Endothelial cell of umbilical vein (primary cell): ENCODE data around the gene UIMC1. TPM values are rescaled to one million over a fixed set of nuclear protein-coding genes. Genes with fewer than 3 reads are reported as not detected.

Source experiments
- BruUV-seq: library from RNA; stranded (reverse); fragments of 400-500 nt; replicated peaks from 2 replicates; lab custom pipeline; 2021; lab: Mats Ljungman, UMichigan
- CTCF ChIA-PET: fragments of 300-600, 350-600 bp; sonication (Branson Sonifier 250); formaldehyde crosslinking; loops from one replicate; lab custom pipeline; 2021; ENCODE audit warnings: antibody characterized with exemption, inconsistent platforms; lab: Charles Lee
- POLR2A ChIA-PET: fragments of 300-600, 350-600 bp; sonication (Branson Sonifier 250); formaldehyde crosslinking; loops from one replicate; lab custom pipeline; 2021; ENCODE audit warnings: antibody characterized with exemption, inconsistent platforms; lab: Charles Lee
- DNase-seq: peaks from one replicate; pipeline ENCODE4 v3.0.0-alpha.2; 2011; ENCODE audit warnings: low read depth, low spot score
- FAIRE-seq: peaks from 2 replicates; lab custom pipeline; 2011; peaks lifted over from hg19 to GRCh38; lab: Jason Lieb, UNC
- H2AFZ ChIP-seq: 2 replicates; pipeline ENCODE4 v1.6.0; 2012; ENCODE audit warnings: low read depth, low read length, control low read depth, inconsistent platforms
- H3K27ac ChIP-seq: 2 replicates; pipeline ENCODE4 v1.5.1; 2011; ENCODE audit warnings: low read depth, mild to moderate bottlenecking, control low read depth, low read length, moderate library complexity; ENCODE audit not compliant: insufficient read depth
- H3K27me3 ChIP-seq, 2 experiments: 2 replicates each; pipeline versions ENCODE4 v1.6.0 to v1.6.1; 2011; ENCODE audit warnings: low read length in 2 of 2, mixed read lengths in 1 of 2; ENCODE audit not compliant: control insufficient read depth in 2 of 2, insufficient read depth in 2 of 2
- H3K36me3 ChIP-seq, 2 experiments: 2 replicates in 1 of 2; 3 replicates in 1 of 2; pipeline ENCODE4 v1.5.1; 2011; ENCODE audit warnings: low read length in 2 of 2, mild to moderate bottlenecking in 1 of 2, moderate library complexity in 1 of 2; ENCODE audit not compliant: control insufficient read depth in 2 of 2, insufficient read depth in 2 of 2; ENCODE audit errors: extremely low read depth in 1 of 2
- H3K4me1 ChIP-seq: 3 replicates; pipeline ENCODE4 v1.5.1; 2011; ENCODE audit warnings: mild to moderate bottlenecking, low read length; ENCODE audit not compliant: control insufficient read depth, insufficient read depth; ENCODE audit errors: extremely low read depth
- H3K4me2 ChIP-seq: 2 replicates; pipeline ENCODE4 v1.6.1; 2011; ENCODE audit warnings: low read length, control low read depth, mixed read lengths; ENCODE audit not compliant: insufficient read depth
- H3K4me3 ChIP-seq, 3 experiments: fragments of 200-600 bp in 1 of 3; sonication (generic), shearing (Covaris generic) in 1 of 3; replicated peaks in 1 of 3; 2 replicates each; pipeline ENCODE4 v1.5.1; 2011 to 2016; ENCODE audit warnings: control low read depth in 3 of 3, low read length in 3 of 3, mild to moderate bottlenecking in 2 of 3, inconsistent platforms in 1 of 3, low read depth in 1 of 3, moderate library complexity in 1 of 3; ENCODE audit not compliant: insufficient read depth in 1 of 3
- H3K79me2 ChIP-seq: 2 replicates; pipeline ENCODE4 v1.6.0; 2012; ENCODE audit warnings: low read length, inconsistent platforms; ENCODE audit not compliant: control insufficient read depth, insufficient read depth
- H3K9ac ChIP-seq: replicated peaks from 2 replicates; pipeline ENCODE3; 2011; ENCODE audit warnings: low read length, control low read depth; ENCODE audit not compliant: insufficient read depth; ENCODE audit errors: extremely low read depth
- H3K9me1 ChIP-seq: replicated peaks from 3 replicates; pipeline ENCODE4 v1.6.0; 2011; ENCODE audit warnings: mild to moderate bottlenecking, low read length; ENCODE audit not compliant: control insufficient read depth, insufficient read depth; ENCODE audit errors: extremely low read depth
- H3K9me3 ChIP-seq: replicated peaks from 2 replicates; pipeline ENCODE4 v1.5.1; 2012; ENCODE audit warnings: low read length, inconsistent platforms; ENCODE audit not compliant: control insufficient read depth, insufficient read depth
- H4K20me1 ChIP-seq: replicated peaks from 2 replicates; pipeline ENCODE3; 2011; ENCODE audit warnings: mild to moderate bottlenecking, low read length; ENCODE audit not compliant: control insufficient read depth, insufficient read depth; ENCODE audit errors: extremely low read depth
- EZH2 ChIP-seq: IDR thresholded peaks from 2 replicates; pipeline ENCODE4 v1.6.1; 2012; ENCODE audit warnings: borderline replicate concordance, low read depth, mild to moderate bottlenecking, moderate library complexity, low read length, inconsistent platforms; ENCODE audit not compliant: severe bottlenecking
- FOS ChIP-seq: IDR thresholded peaks from 2 replicates; pipeline ENCODE4 v1.6.1; 2011; ENCODE audit warnings: mild to moderate bottlenecking, low read length, moderate library complexity, borderline replicate concordance; ENCODE audit not compliant: insufficient read depth
- JUN ChIP-seq: IDR thresholded peaks from 2 replicates; pipeline ENCODE4 v1.6.1; 2011; ENCODE audit warnings: borderline replicate concordance, low read depth; ENCODE audit not compliant: insufficient read length, insufficient read depth
- MAX ChIP-seq: IDR thresholded peaks from 2 replicates; pipeline ENCODE4 v1.6.1; 2011; ENCODE audit not compliant: insufficient read depth, insufficient read length
- MYC ChIP-seq: IDR thresholded peaks from one replicate; pipeline ENCODE4 v1.6.1; 2011; ENCODE audit warnings: mild to moderate bottlenecking, low read depth, low read length
- POLR2A ChIP-seq: IDR thresholded peaks from 2 replicates; pipeline ENCODE4 v1.6.1; 2012; ENCODE audit warnings: low read depth, mild to moderate bottlenecking, control low read depth, low read length
- POLR2AphosphoS5 ChIP-seq: IDR thresholded peaks from 2 replicates; pipeline ENCODE4 v1.6.1; 2012; ENCODE audit warnings: low read depth, mild to moderate bottlenecking, control low read depth, low read length, moderate library complexity; ENCODE audit not compliant: insufficient read depth
- dilution Hi-C: fragments of 300-500 bp; cut with MboI; formaldehyde crosslinking; loops from one replicate; pipeline ENCODE4 v1.15.0; 2019; ENCODE audit warnings: low sequenced_read_pairs; ENCODE audit not compliant: extremely low pct_ligation_motif_present
- intact Hi-C: fragments of 100-400 bp; cut with micrococcal nuclease; formaldehyde crosslinking; loops from one replicate; pipeline ENCODE4 v1.10.0; 2022
- polyA plus RNA-seq, 4 experiments: library from polyadenylated mRNA; depleted of rRNA in 3 of 4; stranded (reverse) in 3 of 4; unstranded in 1 of 4; fragments of >200 nt; gene quantifications; 2 replicates each; pipeline versions ENCODE4 v1.2.1 to v1.2.3, GENCODE V29; 2011 to 2012; ENCODE audit warnings: missing spikeins in 1 of 4
- total RNA-seq: library from RNA; stranded (reverse); gene quantifications from 2 replicates; pipeline ENCODE4 v1.2.3, GENCODE V29; 2021

The UIMC1 gene
- total and polyA plus RNA-seq, 2 donors (not counting 3 experiments of a cell fraction or from before 2014, with no cell fraction given), result 17.2 to 60.1 TPM

GRCh38 chr5:176901260-176902101 is 105.1 kb downstream of the UIMC1 start:
- Histone ChIP-seq H3K4me3 (no peak overlapping the region), H3K9ac (no peak overlapping the region), H3K9me1 (no peaks in the 10 kb centered on the region), H3K4me1 (peaks cover 11% of the 10 kb centered on the region), H3K9me3 (no peaks in the 10 kb centered on the region), H2AFZ (no peak overlapping the region), H3K27me3 (no peaks in the 10 kb centered on the region), H3K79me2 (no peaks in the 10 kb centered on the region), H3K27ac (no peak overlapping the region), H4K20me1 (no peaks in the 10 kb centered on the region), H3K4me2 (no peak overlapping the region), H3K36me3 (peaks cover 23 to 35% of the 10 kb centered on the region in 2 experiments)
- BruUV-seq, result no TSS peak
- POLR2A ChIA-PET, result no interaction called here
- TF ChIP-seq POLR2A, result no peak
- TF ChIP-seq JUN, result no peak
- TF ChIP-seq EZH2, result no peak
- TF ChIP-seq MAX, result no peak
- TF ChIP-seq FOS, result no peak
- no peak for TF ChIP-seq POLR2AphosphoS5
- TF ChIP-seq MYC, result no peak
- no peak for FAIRE-seq
- dilution Hi-C loops, result no loop called here
- CTCF ChIA-PET, result interaction anchor here (1.1 to 7.3 kb wide), 3 partner anchors 11 to 243 kb away, joined by 3 to 42 read pairs (median 3); no protein-coding TSS in a partner anchor
- DNase-seq, result no peak
- intact Hi-C loops, result no loop called here
